Stimulated activated memory B cell treated with anti-CD40 and anti-IgM and Interleukin-4, amounts not matched to agents 10 μg/mL and 1 μg/mL and 100 μg/mL, for 72 hours (primary cell): ENCODE results near the gene ARHGEF10L.

Experiments
- ATAC-seq: fragments of 150-1000 bp; cut with Tn5 transposase; 2 replicates; pipeline ENCODE4 v1.10.0; 2021
- H3K27ac Mint-ChIP-seq: one replicate; pipeline ENCODE4 v1.8.0; 2022; ENCODE audit warnings: mild to moderate bottlenecking, mixed read lengths
- H3K27me3 Mint-ChIP-seq: one replicate; pipeline ENCODE4 v1.8.0; 2022; ENCODE audit warnings: mixed read lengths
- H3K36me3 Mint-ChIP-seq: one replicate; pipeline ENCODE4 v1.8.0; 2022; ENCODE audit warnings: mixed read lengths
- H3K4me1 Mint-ChIP-seq: one replicate; pipeline ENCODE4 v1.8.0; 2022; ENCODE audit warnings: mixed read lengths
- H3K4me3 Mint-ChIP-seq: one replicate; pipeline ENCODE4 v1.8.0; 2022; ENCODE audit warnings: mild to moderate bottlenecking, moderate library complexity, mixed read lengths
- H3K9me3 Mint-ChIP-seq: one replicate; pipeline ENCODE4 v1.8.0; 2022; ENCODE audit warnings: mixed read lengths

Gene ARHGEF10L

GRCh38 chr1:17725811-17726582, 186.5 kb downstream of the ARHGEF10L start:
- H3K4me3 Mint-ChIP-seq, result no peak overlapping the region

GRCh38 chr1:17728123-17728712, 188.7 kb downstream of the ARHGEF10L start:
- Mint-ChIP-seq H3K9me3 (peaks cover 4% of the 10 kb centered on the region), H3K4me1 (no peaks in the 10 kb centered on the region), H3K36me3 (no peaks in the 10 kb centered on the region), H3K4me3 (no peak overlapping the region), H3K27me3 (peaks cover 35% of the 10 kb centered on the region), H3K27ac (no peak overlapping the region)
- ATAC-seq, result no peak

More at GRCh38 chr1:17725811-17726582, 186.5 kb downstream of the ARHGEF10L start:
- no peaks in the 10 kb centered on the region for H3K36me3 Mint-ChIP-seq
- peaks cover 34% of the 10 kb centered on the region for H3K27me3 Mint-ChIP-seq
- no peak for ATAC-seq
- H3K9me3 Mint-ChIP-seq, result peaks cover 4% of the 10 kb centered on the region
- no peaks in the 10 kb centered on the region for H3K4me1 Mint-ChIP-seq
- H3K27ac Mint-ChIP-seq, result no peak overlapping the region

- Mint-ChIP-seq H3K27me3 (peaks cover 25% of the 10 kb centered on the region), H3K9me3 (peaks cover 4% of the 10 kb centered on the region), H3K4me1 (no peaks in the 10 kb centered on the region), H3K36me3 (no peaks in the 10 kb centered on the region), H3K27ac (no peak overlapping the region), H3K4me3 (no peak overlapping the region)
- no peak for ATAC-seq
Observed at GRCh38 chr1:17729248-17729647, 189.8 kb downstream of the ARHGEF10L start.

- Mint-ChIP-seq H3K36me3 (no peaks in the 10 kb centered on the region), H3K27me3 (peaks cover 22% of the 10 kb centered on the region), H3K4me1 (no peaks in the 10 kb centered on the region), H3K27ac (no peak overlapping the region), H3K9me3 (peaks cover 4% of the 10 kb centered on the region), H3K4me3 (no peak overlapping the region)
- ATAC-seq, result no peak
Observed at GRCh38 chr1:17729909-17730308, 190.4 kb downstream of the ARHGEF10L start.

- no peak overlapping the region for H3K4me3 Mint-ChIP-seq
- ATAC-seq, result no peak
Observed at GRCh38 chr1:17731460-17731859, 192.0 kb downstream of the ARHGEF10L start.

GRCh38 chr1:17732475-17732874, 193.0 kb downstream of the ARHGEF10L start:
- Mint-ChIP-seq H3K9me3 (peaks cover 4% of the 10 kb centered on the region), H3K27ac (no peak overlapping the region), H3K27me3 (peaks cover 9% of the 10 kb centered on the region), H3K36me3 (no peaks in the 10 kb centered on the region), H3K4me3 (no peak overlapping the region), H3K4me1 (no peaks in the 10 kb centered on the region)
- no peak for ATAC-seq

More at GRCh38 chr1:17731460-17731859, 192.0 kb downstream of the ARHGEF10L start:
- Mint-ChIP-seq H3K27me3 (peaks cover 9% of the 10 kb centered on the region), H3K36me3 (no peaks in the 10 kb centered on the region), H3K27ac (no peak overlapping the region), H3K4me1 (no peaks in the 10 kb centered on the region), H3K9me3 (peaks cover 4% of the 10 kb centered on the region)

GRCh38 chr1:17733661-17734060, 194.2 kb downstream of the ARHGEF10L start:
- Mint-ChIP-seq H3K9me3 (no peaks in the 10 kb centered on the region), H3K4me1 (no peaks in the 10 kb centered on the region), H3K36me3 (no peaks in the 10 kb centered on the region), H3K27me3 (peaks cover 9% of the 10 kb centered on the region), H3K27ac (no peak overlapping the region), H3K4me3 (no peak overlapping the region)
- no peak for ATAC-seq

- no peak overlapping the region for H3K4me3 Mint-ChIP-seq
- ATAC-seq, result no peak
- H3K9me3 Mint-ChIP-seq, result no peaks in the 10 kb centered on the region
- no peaks in the 10 kb centered on the region for H3K4me1 Mint-ChIP-seq
- H3K27ac Mint-ChIP-seq, result no peak overlapping the region
- peaks cover 16% of the 10 kb centered on the region for H3K27me3 Mint-ChIP-seq
- no peaks in the 10 kb centered on the region for H3K36me3 Mint-ChIP-seq
Observed at GRCh38 chr1:17734609-17735008, 195.1 kb downstream of the ARHGEF10L start.

GRCh38 chr1:17735348-17735747, 195.8 kb downstream of the ARHGEF10L start:
- Mint-ChIP-seq H3K9me3 (no peaks in the 10 kb centered on the region), H3K4me1 (no peaks in the 10 kb centered on the region), H3K27me3 (peaks cover 21% of the 10 kb centered on the region), H3K4me3 (no peak overlapping the region), H3K36me3 (no peaks in the 10 kb centered on the region), H3K27ac (no peak overlapping the region)
- no peak for ATAC-seq

- peaks cover 21% of the 10 kb centered on the region for H3K27me3 Mint-ChIP-seq
- H3K27ac Mint-ChIP-seq, result no peak overlapping the region
Observed at GRCh38 chr1:17735793-17736192, 196.3 kb downstream of the ARHGEF10L start.

GRCh38 chr1:17736625-17737024, 197.1 kb downstream of the ARHGEF10L start:
- no peak for ATAC-seq
- H3K27me3 Mint-ChIP-seq, result peaks cover 27% of the 10 kb centered on the region
- no peak overlapping the region for H3K4me3 Mint-ChIP-seq
- no peak overlapping the region for H3K27ac Mint-ChIP-seq
- no peaks in the 10 kb centered on the region for H3K4me1 Mint-ChIP-seq
- no peaks in the 10 kb centered on the region for H3K36me3 Mint-ChIP-seq
- no peaks in the 10 kb centered on the region for H3K9me3 Mint-ChIP-seq

More at GRCh38 chr1:17735793-17736192, 196.3 kb downstream of the ARHGEF10L start:
- no peaks in the 10 kb centered on the region for H3K4me1 Mint-ChIP-seq
- H3K36me3 Mint-ChIP-seq, result no peaks in the 10 kb centered on the region
- no peaks in the 10 kb centered on the region for H3K9me3 Mint-ChIP-seq
- ATAC-seq, result no peak
- no peak overlapping the region for H3K4me3 Mint-ChIP-seq

GRCh38 chr1:17739050-17739449, 199.6 kb downstream of the ARHGEF10L start:
- Mint-ChIP-seq H3K4me3 (no peak overlapping the region), H3K36me3 (no peaks in the 10 kb centered on the region), H3K27me3 (peaks cover 32% of the 10 kb centered on the region), H3K9me3 (no peaks in the 10 kb centered on the region), H3K27ac (no peak overlapping the region), H3K4me1 (no peaks in the 10 kb centered on the region)
- ATAC-seq, result no peak

- no peak for ATAC-seq
- H3K4me1 Mint-ChIP-seq, result no peaks in the 10 kb centered on the region
- no peak overlapping the region for H3K4me3 Mint-ChIP-seq
- no peaks in the 10 kb centered on the region for H3K36me3 Mint-ChIP-seq
- no peaks in the 10 kb centered on the region for H3K9me3 Mint-ChIP-seq
- peaks cover 32% of the 10 kb centered on the region for H3K27me3 Mint-ChIP-seq
- no peak overlapping the region for H3K27ac Mint-ChIP-seq
Observed at GRCh38 chr1:17741052-17741451, 201.6 kb downstream of the ARHGEF10L start.

- Mint-ChIP-seq H3K36me3 (no peaks in the 10 kb centered on the region), H3K27ac (no peak overlapping the region), H3K27me3 (peaks cover 39% of the 10 kb centered on the region), H3K4me1 (no peaks in the 10 kb centered on the region), H3K9me3 (no peaks in the 10 kb centered on the region), H3K4me3 (no peak overlapping the region)
- ATAC-seq, result no peak
Observed at GRCh38 chr1:17742583-17742982, 203.1 kb downstream of the ARHGEF10L start.

- Mint-ChIP-seq H3K4me3 (no peak overlapping the region), H3K36me3 (no peaks in the 10 kb centered on the region), H3K27ac (no peak overlapping the region), H3K9me3 (no peaks in the 10 kb centered on the region), H3K27me3 (peaks cover 43% of the 10 kb centered on the region), H3K4me1 (no peaks in the 10 kb centered on the region)
- no peak for ATAC-seq
Observed at GRCh38 chr1:17743008-17743647, 203.6 kb downstream of the ARHGEF10L start.

GRCh38 chr1:17743925-17744324, 204.4 kb downstream of the ARHGEF10L start:
- Mint-ChIP-seq H3K4me3 (no peak overlapping the region), H3K36me3 (no peaks in the 10 kb centered on the region), H3K4me1 (no peaks in the 10 kb centered on the region), H3K27me3 (peaks cover 43% of the 10 kb centered on the region), H3K27ac (no peak overlapping the region), H3K9me3 (no peaks in the 10 kb centered on the region)
- no peak for ATAC-seq
